Measurements from ENCODE around the gene HDAC4. TPM values are rescaled to one million over a fixed set of nuclear protein-coding genes. Genes with fewer than 3 reads are reported as not detected.

HDAC4 gene
- polyA plus RNA-seq, 2 of the 4 experiments (the other 2 are of a cell fraction): 8.6 to 10.4 TPM

DNA sequence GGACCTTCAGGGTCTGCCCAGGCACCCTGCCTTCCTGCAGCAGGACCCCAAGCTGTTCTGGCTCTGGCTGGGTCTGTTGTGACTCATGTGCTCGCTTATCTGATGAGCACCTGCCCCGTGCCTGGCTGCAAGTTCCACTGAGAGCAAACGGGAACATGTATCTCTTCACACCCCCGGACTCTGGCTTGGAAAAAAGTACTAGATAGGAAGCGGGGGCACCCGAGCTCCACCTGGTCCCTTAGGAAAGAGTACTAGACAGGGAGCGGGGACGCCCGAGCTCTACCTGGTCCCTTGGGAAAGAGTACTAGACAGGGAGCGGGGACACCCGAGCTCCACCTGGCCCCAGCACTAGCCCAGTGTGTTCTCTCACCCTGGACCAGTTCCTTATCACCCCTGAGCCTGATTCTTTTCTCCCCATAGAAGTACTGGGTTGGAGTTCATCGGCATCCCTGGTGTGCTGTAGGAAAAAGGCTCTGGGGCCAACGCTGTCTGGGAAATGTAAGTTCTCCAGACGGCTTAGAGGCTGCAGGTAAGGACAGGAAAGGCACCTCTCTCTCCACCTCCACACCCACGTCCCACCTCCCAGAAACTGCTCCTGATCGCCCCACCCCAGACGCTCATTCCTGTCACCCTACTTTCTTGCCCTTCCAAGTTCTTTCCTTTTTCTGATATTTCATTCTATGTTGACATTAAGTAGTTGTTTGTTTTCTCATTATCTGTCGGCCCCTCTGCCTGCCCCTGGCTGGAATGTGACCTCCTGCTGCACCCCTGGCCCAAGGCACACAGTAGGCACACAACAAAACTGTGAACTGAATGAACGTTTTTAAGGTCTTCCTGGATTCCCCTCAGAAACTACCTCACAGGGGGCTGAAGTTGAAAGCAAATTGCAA lies 40.2 kb downstream of the HDAC4 start:
- Histone ChIP-seq H3K9me3 (peaks cover 2% of the 10 kb centered on the region; the same call in 1 of the 3 replicates), H3K4me3 (no peak overlapping the region), H3K4me1 (no peaks in the 10 kb centered on the region), H3K4me2 (no peak overlapping the region), H3K27ac (no peak overlapping the region)
- 83% methylated on average over 19 of the region's 19 CpGs for WGBS (ENCODE audit: missing lambda C conversion rate)
- no peak; a peak in 1 of 6 replicates for ATAC-seq
- no peak for FAIRE-seq
- ChIA-PET POLR2A (no interaction called here), CTCF (no interaction called here)
- TF ChIP-seq, protein P1, sequence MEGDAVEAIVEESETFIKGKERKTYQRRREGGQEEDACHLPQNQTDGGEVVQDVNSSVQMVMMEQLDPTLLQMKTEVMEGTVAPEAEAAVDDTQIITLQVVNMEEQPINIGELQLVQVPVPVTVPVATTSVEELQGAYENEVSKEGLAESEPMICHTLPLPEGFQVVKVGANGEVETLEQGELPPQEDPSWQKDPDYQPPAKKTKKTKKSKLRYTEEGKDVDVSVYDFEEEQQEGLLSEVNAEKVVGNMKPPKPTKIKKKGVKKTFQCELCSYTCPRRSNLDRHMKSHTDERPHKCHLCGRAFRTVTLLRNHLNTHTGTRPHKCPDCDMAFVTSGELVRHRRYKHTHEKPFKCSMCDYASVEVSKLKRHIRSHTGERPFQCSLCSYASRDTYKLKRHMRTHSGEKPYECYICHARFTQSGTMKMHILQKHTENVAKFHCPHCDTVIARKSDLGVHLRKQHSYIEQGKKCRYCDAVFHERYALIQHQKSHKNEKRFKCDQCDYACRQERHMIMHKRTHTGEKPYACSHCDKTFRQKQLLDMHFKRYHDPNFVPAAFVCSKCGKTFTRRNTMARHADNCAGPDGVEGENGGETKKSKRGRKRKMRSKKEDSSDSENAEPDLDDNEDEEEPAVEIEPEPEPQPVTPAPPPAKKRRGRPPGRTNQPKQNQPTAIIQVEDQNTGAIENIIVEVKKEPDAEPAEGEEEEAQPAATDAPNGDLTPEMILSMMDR (IDR thresholded peaks at IDR 0.05): no peak
- no peak for TF ChIP-seq RNF2 (IDR thresholded peaks at IDR 0.05; ENCODE audit: borderline replicate concordance, low read depth)
- no peak for TF ChIP-seq RARB (CRISPR knock-in tag; IDR thresholded peaks at IDR 0.05)
- TF ChIP-seq NFE2L2 (conservative IDR thresholded peaks at IDR 0.05; ENCODE audit: low read length): no peak
- TF ChIP-seq GATA3 (IDR thresholded peaks at IDR 0.05; ENCODE audit: borderline replicate concordance): no peak
- TF ChIP-seq CHD4 (IDR thresholded peaks at IDR 0.05; ENCODE audit: borderline replicate concordance): no peak
- no peak for DNase-seq (ENCODE audit: low read depth in 1 of 2, low spot score in 1 of 2)

DNA sequence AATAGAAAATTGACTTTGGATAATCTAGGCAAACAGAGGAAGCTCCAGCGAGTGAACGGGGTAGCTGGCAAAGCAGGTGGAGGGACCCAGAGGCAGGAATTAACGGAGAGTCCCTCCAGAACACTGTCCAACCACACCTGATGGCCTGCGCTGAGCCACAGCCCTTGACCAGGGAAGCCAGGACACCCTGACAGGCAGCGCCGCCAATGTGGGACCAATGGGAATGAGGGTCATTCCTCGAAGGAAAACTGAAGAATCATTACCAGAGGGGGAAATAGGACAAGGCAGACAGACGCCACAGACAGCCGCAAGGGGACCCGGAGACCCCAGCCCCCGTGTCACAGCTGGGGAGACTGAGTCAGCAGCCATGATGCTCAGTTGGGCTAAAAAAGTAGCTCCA lies 40.8 kb downstream of the HDAC4 start:
- H3K4me2 ChIP-seq: no peak overlapping the region
- H3K27ac ChIP-seq: no peak overlapping the region
- CTCF ChIA-PET: interaction anchor here (1.2 kb wide), 1 partner anchor 10 kb away, joined by 3 read pairs; no protein-coding TSS in a partner anchor
- no peak for FAIRE-seq
- H3K4me1 ChIP-seq: no peaks in the 10 kb centered on the region
- TF ChIP-seq MAFK (IDR thresholded peaks at IDR 0.05; ENCODE audit: partially characterized antibody): no peak
- no peak for TF ChIP-seq FOSB (CRISPR knock-in tag; IDR thresholded peaks at IDR 0.05)
- no peak for TF ChIP-seq CBX8 (IDR thresholded peaks at IDR 0.05)
- TF ChIP-seq ZSCAN20 (CRISPR knock-in tag; IDR thresholded peaks at IDR 0.05): no peak
- no peak for TF ChIP-seq TFCP2L1 (CRISPR knock-in tag; IDR thresholded peaks at IDR 0.05)
- no peak for TF ChIP-seq MYC (IDR thresholded peaks at IDR 0.05; ENCODE audit: borderline replicate concordance, low read length)
- no peak for TF ChIP-seq GATA3 (IDR thresholded peaks at IDR 0.05; ENCODE audit: borderline replicate concordance)
- TF ChIP-seq POLR2A (IDR thresholded peaks at IDR 0.05; ENCODE audit: low read length): no peak
- TF ChIP-seq, protein P2, sequence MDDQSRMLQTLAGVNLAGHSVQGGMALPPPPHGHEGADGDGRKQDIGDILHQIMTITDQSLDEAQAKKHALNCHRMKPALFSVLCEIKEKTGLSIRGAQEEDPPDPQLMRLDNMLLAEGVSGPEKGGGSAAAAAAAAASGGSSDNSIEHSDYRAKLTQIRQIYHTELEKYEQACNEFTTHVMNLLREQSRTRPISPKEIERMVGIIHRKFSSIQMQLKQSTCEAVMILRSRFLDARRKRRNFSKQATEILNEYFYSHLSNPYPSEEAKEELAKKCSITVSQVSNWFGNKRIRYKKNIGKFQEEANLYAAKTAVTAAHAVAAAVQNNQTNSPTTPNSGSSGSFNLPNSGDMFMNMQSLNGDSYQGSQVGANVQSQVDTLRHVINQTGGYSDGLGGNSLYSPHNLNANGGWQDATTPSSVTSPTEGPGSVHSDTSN (IDR thresholded peaks at IDR 0.05): no peak
- TF ChIP-seq ZC3H11A (IDR thresholded peaks at IDR 0.05): no peak
- TF ChIP-seq RFX5 (IDR thresholded peaks at IDR 0.05): no peak
- TF ChIP-seq MAZ (IDR thresholded peaks at IDR 0.05; ENCODE audit: borderline replicate concordance, low read depth, low read length): no peak
- TF ChIP-seq CEBPB (IDR thresholded peaks at IDR 0.05): no peak
- TF ChIP-seq EHMT2 (IDR thresholded peaks at IDR 0.05; ENCODE audit: low read depth): no peak
- no peak for TF ChIP-seq TP53 (CRISPR knock-in tag; IDR thresholded peaks at IDR 0.05)
- TF ChIP-seq RNF2 (IDR thresholded peaks at IDR 0.05; ENCODE audit: borderline replicate concordance, low read depth): no peak
- TF ChIP-seq SMC3 (IDR thresholded peaks at IDR 0.05): no peak
- no peak for TF ChIP-seq RCOR1 (IDR thresholded peaks at IDR 0.05; ENCODE audit: low read depth, low read length)
- TF ChIP-seq EHF (CRISPR knock-in tag; IDR thresholded peaks at IDR 0.05): no peak
- peaks cover 9% of the 10 kb centered on the region for H3K9me3 ChIP-seq
- ATAC-seq: no peak
- POLR2A ChIA-PET: no interaction called here
- WGBS (ENCODE audit: missing lambda C conversion rate): 87% methylated on average over 11 of the region's 11 CpGs
- no peak overlapping the region for H3K4me3 ChIP-seq
- DNase-seq (ENCODE audit: low read depth in 1 of 2, low spot score in 1 of 2): no peak

Data from A549 (cell line).